GM21447 (cell line): Measurements from ENCODE around the gene TSPAN2.

Experiments
- ATAC-seq: cut with Tn5 transposase; IDR thresholded peaks from one replicate; pipeline ENCODE4 v1.9.1; 2021; ENCODE audit not compliant: unreplicated experiment

The TSPAN2 gene

DNA sequence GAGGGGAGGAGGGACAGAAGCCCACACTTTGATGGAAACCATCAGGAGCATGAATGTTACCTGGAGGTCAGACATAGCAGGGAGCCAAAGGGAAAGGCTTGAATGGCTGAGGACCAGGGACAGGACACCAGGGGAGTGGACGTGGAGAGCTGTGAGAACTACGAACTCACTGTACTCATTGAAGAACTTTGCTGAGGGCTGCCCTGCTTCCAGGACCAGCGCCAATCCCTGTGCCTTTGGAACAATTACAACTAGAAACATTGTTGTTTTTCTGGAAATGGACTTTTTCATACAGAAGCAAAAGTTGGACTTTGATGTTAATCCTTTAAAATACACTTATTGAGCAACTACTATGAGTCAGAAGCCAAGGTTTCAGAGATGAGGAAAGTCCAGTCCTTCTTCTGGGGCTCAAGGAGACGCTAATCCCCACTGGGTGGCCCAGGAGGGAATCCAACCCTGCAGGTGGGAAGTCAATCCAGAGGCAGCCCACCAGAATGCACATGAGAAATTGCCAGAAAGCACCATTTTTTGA lies 12.9 kb downstream of the TSPAN2 start:
- ATAC-seq, result no peak

GRCh38 chr1:115074839-115075534 lies 14.3 kb downstream of the TSPAN2 start:
- no peak for ATAC-seq

DNA sequence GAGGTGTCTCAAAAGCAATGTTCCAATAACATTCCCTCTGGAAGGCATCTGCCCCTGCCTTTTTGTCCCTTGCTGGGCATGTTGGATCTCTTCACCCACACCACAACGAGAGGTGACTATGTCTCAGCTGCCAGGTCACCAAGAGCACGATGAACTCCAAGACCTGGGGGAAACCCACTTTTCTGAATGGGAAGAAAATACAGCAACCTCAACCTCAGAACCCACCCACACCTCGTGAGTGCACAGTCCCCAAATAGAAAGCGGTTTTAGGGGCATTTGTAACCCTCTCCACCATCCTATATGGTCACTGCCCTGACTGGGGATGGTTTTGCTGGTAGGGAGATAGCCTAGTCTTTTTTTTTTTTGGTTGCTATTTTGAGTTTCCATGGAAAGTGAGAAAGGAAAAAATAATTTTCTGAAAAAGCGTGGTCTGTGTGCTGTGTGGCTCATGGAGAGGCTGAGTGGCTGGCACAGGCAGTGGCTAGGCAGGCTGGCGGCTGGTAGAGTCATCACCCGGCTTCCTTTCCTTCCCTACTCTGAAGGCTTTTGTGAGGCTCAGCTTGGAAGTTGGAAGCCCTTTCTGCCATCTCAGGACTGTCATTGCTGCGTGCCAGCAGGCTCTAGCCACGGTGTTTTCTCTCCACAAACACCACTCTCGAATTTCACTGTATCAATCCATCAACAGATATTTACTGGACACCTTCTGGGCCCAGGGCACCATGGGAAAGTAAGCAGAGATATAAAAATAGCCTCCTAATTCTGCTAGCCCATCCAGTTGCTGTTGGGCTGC lies 15.8 kb downstream of the TSPAN2 start:
- no peak for ATAC-seq

DNA sequence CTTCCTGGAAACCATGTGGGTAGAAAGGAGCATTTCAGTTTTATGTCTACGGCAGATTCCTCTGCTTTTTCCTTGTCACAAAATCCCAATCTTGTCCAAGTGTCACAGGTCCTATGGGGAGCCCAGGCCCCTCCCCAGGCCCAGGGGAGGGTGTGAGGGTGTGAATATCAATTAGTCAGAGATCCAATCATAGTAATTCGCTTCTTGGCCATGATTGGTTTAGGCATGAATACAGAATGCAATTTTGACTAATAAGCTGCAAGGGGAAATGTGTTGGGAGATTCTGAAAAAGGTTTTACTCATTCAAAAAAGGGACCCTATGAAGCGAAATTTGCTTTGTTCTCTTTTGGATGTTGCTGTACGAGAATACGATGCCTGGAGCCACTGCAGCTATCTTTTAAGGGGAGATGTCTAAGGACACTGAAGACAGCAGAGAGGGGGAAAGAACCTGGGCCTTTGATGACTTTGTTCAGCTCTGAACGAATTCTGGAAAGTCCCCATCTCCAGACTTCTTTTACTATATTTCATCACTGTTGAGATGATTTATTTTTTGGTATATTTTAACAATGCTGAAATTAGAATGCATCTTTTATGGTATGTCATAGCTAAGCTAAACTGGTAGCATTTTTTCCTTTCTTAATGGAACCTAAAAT lies 18.2 kb downstream of the TSPAN2 start:
- no peak for ATAC-seq

DNA sequence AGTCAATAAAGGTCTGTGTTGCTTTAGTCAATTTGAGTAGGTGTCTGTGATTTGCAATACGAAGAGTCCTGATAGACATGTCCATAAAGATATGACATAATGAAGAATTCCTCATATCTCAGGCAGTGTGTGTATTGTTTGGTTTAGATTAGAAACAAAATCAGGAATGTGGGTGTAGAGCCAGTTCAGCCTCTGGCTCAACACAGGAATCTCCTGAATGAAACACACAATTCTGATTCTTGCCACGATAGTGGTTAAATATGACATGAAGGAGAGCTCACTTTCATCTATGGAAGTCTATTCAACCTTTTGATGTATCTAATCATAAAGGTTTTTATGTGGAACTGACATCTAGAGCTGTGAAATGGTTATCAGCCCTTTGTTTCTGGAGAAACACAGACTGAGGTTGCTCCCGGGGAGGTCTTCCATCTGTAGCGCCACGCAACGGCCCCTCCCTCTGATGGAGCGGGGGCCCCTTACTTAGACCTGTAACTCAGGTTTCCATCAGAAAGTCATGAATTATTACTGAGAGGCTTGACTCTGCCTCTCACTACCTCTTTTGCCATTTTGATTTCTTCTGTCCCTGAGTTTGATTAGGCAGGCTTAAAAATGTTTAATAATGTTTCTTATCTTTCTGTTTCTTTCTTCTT lies 19.5 kb downstream of the TSPAN2 start:
- ATAC-seq, result no peak

- no peak for ATAC-seq
These were observed 20.3 kb downstream of the TSPAN2 start for GRCh38 chr1:115068826-115069585.

- no peak for ATAC-seq
These were observed 22.0 kb downstream of the TSPAN2 start for GRCh38 chr1:115067161-115067859.

DNA sequence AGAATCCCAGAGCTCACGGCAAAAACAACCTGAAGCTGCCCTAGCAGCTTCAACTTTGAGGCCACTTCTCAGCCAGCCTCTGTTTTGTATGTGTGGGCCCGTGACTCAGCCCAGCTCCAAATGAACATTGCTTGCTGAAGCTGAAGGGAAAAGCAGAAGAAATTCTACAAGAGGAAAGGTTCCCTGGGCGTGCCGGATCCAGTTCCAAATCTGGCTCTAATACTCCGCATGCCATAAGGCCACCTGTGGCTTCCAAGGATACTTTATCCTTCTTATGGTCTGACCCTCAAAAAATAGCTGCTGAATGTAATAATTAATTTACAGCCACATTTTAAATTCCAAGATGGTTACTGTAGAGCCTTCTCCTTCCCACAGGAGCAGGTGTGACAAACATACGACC lies 24.3 kb downstream of the TSPAN2 start:
- ATAC-seq, result no peak

DNA sequence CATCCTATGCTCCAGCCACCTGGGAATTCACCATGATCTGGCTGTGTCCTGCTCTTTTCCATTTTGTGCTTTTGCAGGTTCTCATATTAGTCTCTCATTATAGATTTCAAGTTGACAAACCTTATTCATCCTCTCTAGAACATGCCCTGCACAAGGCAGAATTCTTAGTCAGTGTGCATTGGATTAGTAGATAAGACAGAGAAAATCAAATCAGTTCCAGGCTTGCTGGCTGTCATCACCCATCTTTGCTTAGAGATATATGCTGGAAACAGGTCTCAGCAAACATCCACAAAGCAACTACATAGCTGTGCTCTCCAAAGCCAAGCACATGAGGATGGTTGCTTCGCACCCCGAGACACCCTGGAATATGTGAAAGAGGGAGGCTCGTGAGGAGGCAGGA lies 24.8 kb downstream of the TSPAN2 start:
- ATAC-seq, result no peak

DNA sequence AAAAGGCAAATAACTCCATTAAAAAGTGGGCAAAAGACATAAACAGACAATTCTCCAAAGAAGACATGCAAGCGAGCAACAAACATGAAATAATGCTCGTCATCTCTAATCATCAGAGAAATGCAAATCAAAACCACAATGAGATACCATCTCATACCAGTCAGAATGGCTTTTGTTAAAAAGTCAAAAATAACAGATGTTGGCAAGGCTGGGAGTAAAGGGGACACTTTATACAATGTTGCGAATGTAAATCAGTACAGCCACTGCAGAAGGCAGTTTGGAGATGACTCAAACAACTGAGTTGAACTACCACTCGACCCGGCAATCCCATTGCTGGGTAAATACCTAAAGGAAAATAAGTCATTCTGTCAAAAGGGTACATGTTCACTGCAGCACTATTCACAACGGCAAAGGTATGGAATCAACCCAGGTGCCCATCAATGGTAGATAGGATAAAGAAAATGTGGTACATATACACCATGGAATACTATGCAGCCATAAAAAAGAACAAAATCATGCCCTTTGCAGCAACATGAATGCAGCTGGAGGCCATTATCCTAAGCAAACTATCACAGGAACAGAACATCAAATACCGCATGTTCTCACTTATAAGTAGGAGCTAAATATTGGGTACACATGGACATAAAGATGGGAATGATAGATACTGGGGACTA lies 25.9 kb downstream of the TSPAN2 start:
- no peak for ATAC-seq

- peak; percentile 85 for ATAC-seq
These were observed 26.7 kb downstream of the TSPAN2 start for GRCh38 chr1:115062542-115063004.

GRCh38 chr1:115060501-115060900 lies 28.8 kb downstream of the TSPAN2 start:
- no peak for ATAC-seq

GRCh38 chr1:115059316-115059715 lies 30.0 kb downstream of the TSPAN2 start:
- no peak for ATAC-seq

DNA sequence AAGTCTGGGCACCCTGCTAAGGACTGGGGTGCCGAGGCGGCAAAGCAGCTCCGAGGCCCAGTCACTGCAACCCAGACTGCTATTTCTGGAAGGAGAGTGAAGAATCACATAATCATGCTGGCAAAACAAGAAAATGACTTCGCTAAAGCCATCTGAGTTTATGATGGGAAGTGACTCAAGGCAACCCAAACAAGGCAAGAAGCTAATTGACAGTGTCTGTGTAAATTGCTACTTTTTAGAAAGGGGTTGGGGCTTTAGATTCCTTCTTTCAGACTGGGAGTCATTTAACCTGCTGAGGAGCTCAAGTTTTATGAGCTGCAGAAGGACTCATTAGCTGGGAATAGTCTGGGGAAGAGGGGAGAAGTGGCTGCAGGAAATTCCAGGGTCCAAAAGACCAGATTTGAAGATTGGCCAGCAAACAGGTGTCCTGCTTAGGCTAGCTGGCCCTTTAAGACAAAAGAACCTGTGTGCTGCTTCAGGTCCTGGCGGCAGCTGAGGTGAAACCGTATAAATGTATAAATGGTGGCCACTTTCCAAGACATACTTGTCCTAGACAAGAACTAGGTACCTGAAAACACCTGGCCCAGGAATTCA lies 31.5 kb downstream of the TSPAN2 start:
- no peak for ATAC-seq

- ATAC-seq, result no peak
These were observed 32.9 kb downstream of the TSPAN2 start for GRCh38 chr1:115056395-115056798.

- peak; percentile 81 for ATAC-seq
These were observed 36.7 kb downstream of the TSPAN2 start for GRCh38 chr1:115052454-115053083.

- ATAC-seq, result no peak
These were observed 37.5 kb downstream of the TSPAN2 start for GRCh38 chr1:115051850-115052249.

- no peak for ATAC-seq
These were observed 42.6 kb downstream of the TSPAN2 start for GRCh38 chr1:115046751-115047150.
